GM23338 (cell line): ENCODE measurements around the gene WIPF1. TPM values are rescaled to one million over a fixed set of nuclear protein-coding genes. Genes with fewer than 3 reads are reported as not detected.

Experiments used
- ATAC-seq: fragments of 200-7000 bp; cut with Tn5 transposase; 3 replicates; pipeline ENCODE4 v1.9.1; 2020
- DNase-seq: peaks from one replicate; pipeline ENCODE4 v3.0.0-alpha.2; 2015; ENCODE audit warnings: low spot score
- H2AFZ ChIP-seq: fragments of 200-600 bp; sonication (generic); 2 replicates; pipeline ENCODE4 v1.8.0; 2016; ENCODE audit warnings: antibody characterized with exemption, mild to moderate bottlenecking, moderate library complexity
- H3F3A ChIP-seq: fragments of 200-600 bp; sonication (generic); replicated peaks from 2 replicates; pipeline ENCODE4 v1.8.0; 2017; ENCODE audit warnings: antibody characterized with exemption, mixed run types, low read depth
- H3K27ac ChIP-seq: fragments of 200-600 bp; sonication (generic); 2 replicates; pipeline ENCODE4 v1.6.1; 2016; ENCODE audit warnings: low read depth
- H3K27me3 ChIP-seq: fragments of 200-600 bp; sonication (generic); 2 replicates; pipeline ENCODE4 v1.8.0; 2016; ENCODE audit warnings: mild to moderate bottlenecking, mixed run types, moderate library complexity; ENCODE audit not compliant: insufficient read depth
- H3K36me3 ChIP-seq: fragments of 200-600 bp; sonication (generic); 2 replicates; pipeline ENCODE4 v1.8.0; 2016; ENCODE audit warnings: mild to moderate bottlenecking; ENCODE audit not compliant: insufficient read depth
- H3K4me1 ChIP-seq: fragments of 200-600 bp; sonication (generic); 2 replicates; pipeline ENCODE4 v1.8.0; 2016; ENCODE audit warnings: mild to moderate bottlenecking, moderate library complexity; ENCODE audit not compliant: insufficient read depth
- H3K4me2 ChIP-seq: fragments of 200-600 bp; sonication (generic); 2 replicates; pipeline ENCODE4 v1.7.1; 2017; ENCODE audit warnings: mixed run types
- H3K4me3 ChIP-seq: fragments of 200-600 bp; sonication (generic); 2 replicates; pipeline ENCODE4 v1.6.1; 2016; ENCODE audit warnings: mixed run types
- H3K79me2 ChIP-seq: fragments of 200-600 bp; sonication (generic); replicated peaks from 2 replicates; pipeline ENCODE4 v1.8.0; 2017; ENCODE audit warnings: mild to moderate bottlenecking; ENCODE audit not compliant: insufficient read depth
- H3K9me2 ChIP-seq: fragments of 200-600 bp; sonication (generic); 2 replicates; pipeline ENCODE4 v1.8.0; 2017; ENCODE audit not compliant: insufficient read depth
- H4K20me1 ChIP-seq: fragments of 200-600 bp; sonication (generic); replicated peaks from 2 replicates; pipeline ENCODE4 v1.8.0; 2017; ENCODE audit warnings: mild to moderate bottlenecking; ENCODE audit not compliant: insufficient read depth
- H3K27ac Mint-ChIP-seq: 2 replicates; pipeline ENCODE4 v1.8.0; 2020; ENCODE audit warnings: inconsistent platforms, mild to moderate bottlenecking, moderate library complexity, mixed read lengths
- H3K27me3 Mint-ChIP-seq: 3 replicates; pipeline ENCODE4 v1.8.0; 2022; ENCODE audit warnings: low read depth, mild to moderate bottlenecking, moderate library complexity, mixed read lengths, inconsistent platforms; ENCODE audit not compliant: insufficient read depth, poor library complexity
- H3K36me3 Mint-ChIP-seq: 3 replicates; pipeline ENCODE4 v1.8.0; 2021; ENCODE audit warnings: low read depth, mild to moderate bottlenecking, inconsistent platforms, moderate library complexity, mixed read lengths
- H3K4me1 Mint-ChIP-seq: 3 replicates; pipeline ENCODE4 v1.8.0; 2020; ENCODE audit warnings: mild to moderate bottlenecking, inconsistent platforms, mixed read lengths
- H3K4me3 Mint-ChIP-seq: 3 replicates; pipeline ENCODE4 v1.8.0; 2021; ENCODE audit warnings: moderate library complexity, mild to moderate bottlenecking, inconsistent platforms, mixed read lengths
- H3K9me3 Mint-ChIP-seq: 3 replicates; pipeline ENCODE4 v1.8.0; 2020; ENCODE audit warnings: moderate library complexity, mild to moderate bottlenecking, inconsistent platforms, mixed read lengths
- CTCF ChIP-seq, 2 experiments: fragments of 200-600 bp in 1 of 2; sonication (generic) in 1 of 2; conservative IDR thresholded peaks; 2 replicates each; pipeline versions ENCODE4 v1.5.1 to v1.6.1; 2016 to 2017; ENCODE audit warnings: antibody characterized with exemption in 2 of 2, low read depth in 2 of 2, mild to moderate bottlenecking in 2 of 2, moderate library complexity in 1 of 2
- ETS1 ChIP-seq: IDR thresholded peaks from 2 replicates; pipeline ENCODE4 v1.6.1; 2016; ENCODE audit warnings: antibody characterized with exemption
- EZH2 ChIP-seq: fragments of 200-600 bp; sonication (generic); IDR thresholded peaks from one replicate; pipeline ENCODE4 v1.8.0; 2017; ENCODE audit warnings: antibody characterized with exemption, mild to moderate bottlenecking, low read depth; ENCODE audit not compliant: unreplicated experiment
- EZH2phosphoT487 ChIP-seq: fragments of 200-600 bp; sonication (generic); IDR thresholded peaks from one replicate; pipeline ENCODE4 v1.8.1; 2018; ENCODE audit warnings: antibody characterized with exemption; ENCODE audit not compliant: unreplicated experiment
- NANOG ChIP-seq: IDR thresholded peaks from 2 replicates; pipeline ENCODE4 v1.6.1; 2016; ENCODE audit warnings: antibody characterized with exemption, borderline replicate concordance
- STAT1 ChIP-seq: IDR thresholded peaks from one replicate; pipeline ENCODE4 v1.6.1; 2016; ENCODE audit warnings: antibody characterized with exemption; ENCODE audit not compliant: unreplicated experiment
- ZNF331 ChIP-seq: fragments of 250-450 bp; sonication (Bioruptor Pico); IDR thresholded peaks from 2 replicates; pipeline ENCODE4 v1.5.0; 2020; ENCODE audit warnings: low read depth, mild to moderate bottlenecking, moderate library complexity
- polyA plus RNA-seq: library from polyadenylated mRNA; unstranded; fragments of >200 nt; fragmentation: Nextera tagmentation; extraction: Ambion mirVana; gene quantifications from 2 replicates; pipeline ENCODE4 v1.2.1, GENCODE V29; 2016
- total RNA-seq: library from RNA; depleted of rRNA; stranded (reverse); fragments of >200 nt; shearing (Covaris generic); gene quantifications from 2 replicates; pipeline ENCODE4 v1.2.3, GENCODE V29; 2014

The WIPF1 gene
- total and polyA plus RNA-seq, 2 experiments from 2014 or later: 3.0 to 6.0 TPM

- TF ChIP-seq STAT1 (no peak), EZH2 (no peak), ETS1 (no peak), CTCF (conservative IDR thresholded peaks at IDR 0.05; ENCODE audit: low read depth in 2 of 2) (peak in 1 of 2 experiments; percentile 42; a peak in 3 of 4 replicates), NANOG (no peak)
- Histone ChIP-seq H3K4me1 (no peaks in the 10 kb centered on the region), H2AFZ (no peak overlapping the region), H3K9me2 (no peaks in the 10 kb centered on the region), H3K4me2 (no peak overlapping the region), H3K27me3 (no peaks in the 10 kb centered on the region), H3K79me2 (no peaks in the 10 kb centered on the region), H4K20me1 (no peaks in the 10 kb centered on the region), H3K27ac (no peak overlapping the region), H3K36me3 (no peaks in the 10 kb centered on the region), H3F3A (no peaks in the 10 kb centered on the region), H3K4me3 (no peak overlapping the region)
- H3K4me3 Mint-ChIP-seq: no peak overlapping the region
- H3K4me1 Mint-ChIP-seq: no peaks in the 10 kb centered on the region
- ATAC-seq (no peak), DNase-seq (peak; percentile 21)
- H3K36me3 Mint-ChIP-seq: peaks cover 3% of the 10 kb centered on the region; the same call in 1 of the 3 replicates
- no peak overlapping the region for H3K27ac Mint-ChIP-seq
- H3K9me3 Mint-ChIP-seq: peaks cover 7% of the 10 kb centered on the region
- peaks cover 6% of the 10 kb centered on the region for H3K27me3 Mint-ChIP-seq
These were observed 75.1 kb downstream of the WIPF1 start for GRCh38 chr2:174522553-174522952.

- Histone ChIP-seq H3K4me1 (no peaks in the 10 kb centered on the region), H3K4me2 (no peak overlapping the region), H3K79me2 (no peaks in the 10 kb centered on the region), H3K4me3 (no peak overlapping the region), H3K27ac (no peak overlapping the region), H3K9me2 (no peaks in the 10 kb centered on the region; the same call in 1 of the 2 replicates), H4K20me1 (no peaks in the 10 kb centered on the region), H3K27me3 (no peaks in the 10 kb centered on the region), H3F3A (no peaks in the 10 kb centered on the region), H3K36me3 (no peaks in the 10 kb centered on the region), H2AFZ (no peak overlapping the region)
- Mint-ChIP-seq H3K4me1 (no peaks in the 10 kb centered on the region), H3K27me3 (peaks cover 5% of the 10 kb centered on the region), H3K9me3 (peaks cover 19% of the 10 kb centered on the region), H3K27ac (no peak overlapping the region), H3K36me3 (peaks cover 4% of the 10 kb centered on the region; the same call in 2 of the 3 replicates), H3K4me3 (no peak overlapping the region)
- ATAC-seq (no peak), DNase-seq (no peak)
- TF ChIP-seq ZNF331 (CRISPR knock-in tag) (no peak), CTCF (conservative IDR thresholded peaks at IDR 0.05; ENCODE audit: low read depth in 2 of 2) (no peak), EZH2phosphoT487 (no peak)
These were observed 79.2 kb downstream of the WIPF1 start for GRCh38 chr2:174518395-174518794.
